SH-SY5Y (cell line): ENCODE measurements around the gene KIF1A.

Experiments
- GATA2 ChIP-seq: IDR thresholded peaks from 2 replicates; pipeline ENCODE4 v1.6.1; 2011; ENCODE audit warnings: mild to moderate bottlenecking, low read depth, low read length
- GATA3 ChIP-seq: IDR thresholded peaks from 2 replicates; pipeline ENCODE4 v1.6.1; 2011; ENCODE audit warnings: low read depth, mild to moderate bottlenecking, low read length, moderate library complexity

DNA sequence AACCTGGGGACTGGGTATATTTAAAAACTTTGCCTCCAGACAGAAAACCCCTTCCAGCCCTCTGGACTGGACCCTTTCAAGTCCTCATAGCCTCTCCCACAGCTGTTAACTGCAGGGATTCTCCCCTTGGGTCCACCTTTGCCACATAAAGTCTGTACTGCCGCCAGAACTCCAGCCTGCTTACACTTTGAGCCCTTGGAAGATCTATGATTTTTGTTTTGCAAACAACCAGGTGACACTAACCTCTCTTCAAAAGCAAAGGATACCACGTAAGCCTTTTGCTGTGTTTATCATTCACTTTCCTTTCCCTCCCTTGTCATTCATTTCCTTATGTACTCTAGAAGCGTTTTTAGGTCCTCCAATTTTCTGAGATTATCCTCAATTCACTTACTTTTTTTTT lies 44.5 kb upstream of the KIF1A start:
- no peak for TF ChIP-seq GATA2
- TF ChIP-seq GATA3, result no peak
